GM21381 (cell line): ENCODE results near the gene CR2.
A peak's percentile ranks its signal among the peaks of the same experiment; 100 is the strongest.
"Not testable (repeated sequence)": the region's sequence is repeated elsewhere in the genome, so short reads cannot be mapped to it uniquely, and the experiment has no call there.

Experiments used
- ATAC-seq: cut with Tn5 transposase; IDR thresholded peaks from one replicate; pipeline ENCODE4 v1.9.1; 2021; ENCODE audit warnings: mild to moderate bottlenecking, moderate library complexity; ENCODE audit not compliant: unreplicated experiment

The CR2 gene

GRCh38 chr1:207454046-207454964 lies at the start of gene CR2:
Gene CR2, plus strand, starts transcription at chr1:207454328. Its CDS starts 91 bp downstream, at chr1:207454419.
- peak; percentile 78 for ATAC-seq

DNA sequence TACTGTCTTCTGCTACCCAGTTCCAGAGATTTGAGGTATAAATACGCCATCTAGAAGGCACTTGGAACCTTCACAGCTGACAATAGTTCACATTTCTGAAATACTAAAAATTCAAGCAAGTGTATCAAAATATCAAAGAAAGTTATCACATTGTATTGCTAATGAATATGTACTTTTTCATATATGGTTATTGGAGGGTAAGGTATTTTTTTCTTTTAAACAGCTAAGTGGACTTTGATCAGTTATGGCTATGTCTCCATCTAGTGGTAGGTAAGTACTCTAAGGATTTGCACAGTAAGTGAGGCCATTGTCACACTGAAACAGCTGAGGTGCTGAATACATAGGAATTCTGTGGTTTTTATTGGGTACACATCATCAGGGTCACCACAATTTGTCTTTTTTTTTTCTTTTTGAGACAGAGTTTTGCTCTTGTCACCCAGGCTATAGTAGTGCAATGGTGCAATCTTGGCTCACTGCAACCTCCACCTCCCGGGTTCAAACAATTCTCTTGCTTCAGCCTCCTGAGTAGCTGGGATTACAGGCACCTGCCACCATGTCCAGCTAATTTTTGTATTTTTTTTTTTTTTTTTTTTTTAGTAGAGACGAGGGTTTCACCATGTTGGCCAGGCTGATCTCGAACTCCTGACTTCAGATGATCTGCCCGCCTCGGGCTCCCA lies 49.1 kb upstream of the CR2 start:
- ATAC-seq: no peak

GRCh38 chr1:207405814-207406213 lies 48.3 kb upstream of the CR2 start:
- no peak for ATAC-seq

DNA sequence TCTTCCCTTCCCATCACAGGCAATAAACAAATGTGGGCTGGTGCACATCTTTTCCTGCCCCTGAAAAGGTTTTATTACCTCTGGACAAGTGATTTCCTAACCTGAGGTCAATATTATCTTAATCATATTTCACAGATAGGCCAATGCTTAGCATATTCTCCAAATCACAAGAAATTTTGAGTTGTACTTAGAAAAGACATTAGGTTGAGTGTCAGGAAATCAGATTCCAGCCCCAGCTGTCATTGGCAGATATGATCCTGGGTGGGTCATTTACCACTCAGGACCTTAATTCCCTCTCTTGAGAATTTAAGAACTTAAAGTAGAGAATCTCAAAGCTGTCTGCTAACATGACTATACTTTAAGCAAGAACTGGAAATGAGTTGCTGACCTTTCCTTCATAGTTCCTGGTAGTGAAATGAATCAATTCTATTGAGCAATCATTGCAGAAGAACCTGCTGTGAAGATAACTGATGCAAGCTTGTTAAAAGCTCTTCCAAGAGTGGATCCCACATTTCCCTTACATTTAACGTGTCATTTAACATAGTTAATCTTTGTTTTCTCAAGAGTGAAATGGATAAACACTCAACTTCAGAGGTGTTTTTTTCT lies 46.4 kb upstream of the CR2 start:
- no peak for ATAC-seq

DNA sequence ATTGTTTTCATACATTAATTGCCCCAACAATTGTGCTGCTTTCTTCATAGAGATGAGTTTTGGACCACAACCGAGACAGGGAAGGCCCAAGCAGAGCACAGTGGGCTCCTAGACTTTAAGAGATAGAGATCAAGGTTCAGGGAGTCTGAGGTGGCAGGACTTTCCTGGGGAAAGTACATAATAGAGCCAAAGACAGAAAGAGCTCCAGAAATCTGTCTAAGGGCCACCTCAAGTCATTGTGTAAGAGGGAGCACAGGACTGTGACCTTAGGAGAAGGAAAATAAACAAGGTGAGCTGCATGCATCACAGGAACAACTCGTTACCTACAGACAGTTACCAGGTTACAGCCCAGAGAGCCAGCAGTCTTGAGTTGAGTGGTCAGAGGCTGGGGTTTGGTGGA lies 41.3 kb upstream of the CR2 start:
- ATAC-seq: no peak

DNA sequence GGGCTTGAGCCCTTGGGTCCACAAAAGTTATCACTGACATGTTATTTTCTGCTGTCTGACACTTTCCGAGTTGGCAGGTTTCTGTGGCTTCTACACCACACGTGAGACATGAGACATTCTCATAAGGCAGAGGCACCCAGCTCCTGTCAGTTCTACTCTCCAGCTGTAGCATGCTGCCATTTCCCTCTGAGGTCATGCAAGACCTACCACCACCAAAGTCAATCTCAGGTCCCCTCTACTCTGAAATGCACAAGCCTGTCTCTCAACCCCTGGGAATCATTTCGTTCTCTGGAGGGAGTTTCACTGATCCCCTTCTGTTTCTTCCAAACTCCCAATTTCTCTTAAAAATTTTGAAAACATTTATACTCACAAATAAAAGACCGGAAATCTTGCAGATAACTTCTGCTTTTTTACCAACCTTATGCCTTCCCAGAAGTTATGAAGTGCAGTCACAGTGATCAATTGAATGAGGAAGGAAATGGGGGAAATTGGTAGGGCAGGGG lies 39.5 kb upstream of the CR2 start:
- peak; percentile 89 for ATAC-seq

GRCh38 chr1:207417076-207417475 lies 37.1 kb upstream of the CR2 start:
- ATAC-seq: no peak

DNA sequence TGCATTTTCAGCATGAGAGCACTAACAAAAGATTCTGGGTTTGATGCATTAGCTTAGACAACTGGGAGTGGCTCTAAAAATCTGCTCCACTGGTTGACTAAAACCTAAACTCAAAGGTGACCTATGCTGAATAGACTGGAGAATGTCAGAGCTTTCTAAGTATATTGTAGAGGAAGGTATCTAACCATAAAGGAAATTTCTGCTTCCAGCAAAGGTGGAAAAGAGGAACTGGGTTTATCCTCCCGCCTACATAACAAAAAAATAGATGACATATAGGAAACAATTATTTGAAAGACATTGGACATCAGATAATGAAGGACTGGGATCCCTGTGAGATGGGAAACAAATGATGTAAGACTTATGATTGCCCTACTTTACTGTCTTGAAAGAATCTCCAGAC lies 35.8 kb upstream of the CR2 start:
- no peak for ATAC-seq

DNA sequence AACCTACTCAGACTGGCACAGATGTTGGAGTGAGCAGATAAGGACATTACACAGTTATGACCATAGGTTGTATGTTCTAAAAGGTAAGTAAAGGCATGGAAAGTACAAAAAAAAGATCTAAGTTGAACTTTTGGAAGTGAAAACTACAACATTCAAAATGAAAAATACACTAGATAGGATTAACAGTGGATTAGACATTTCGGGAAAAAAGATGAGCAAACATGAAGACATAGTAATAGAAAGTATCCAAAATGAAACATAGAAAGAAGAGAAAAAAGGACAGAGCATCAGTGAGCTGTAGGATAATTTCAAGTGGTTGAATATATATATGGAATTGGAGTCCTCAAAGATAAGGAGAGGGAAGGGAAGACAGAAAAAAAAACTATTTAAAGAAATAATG lies 34.0 kb upstream of the CR2 start:
- no peak for ATAC-seq

GRCh38 chr1:207421078-207421477 lies 33.0 kb upstream of the CR2 start:
- ATAC-seq: no peak

DNA sequence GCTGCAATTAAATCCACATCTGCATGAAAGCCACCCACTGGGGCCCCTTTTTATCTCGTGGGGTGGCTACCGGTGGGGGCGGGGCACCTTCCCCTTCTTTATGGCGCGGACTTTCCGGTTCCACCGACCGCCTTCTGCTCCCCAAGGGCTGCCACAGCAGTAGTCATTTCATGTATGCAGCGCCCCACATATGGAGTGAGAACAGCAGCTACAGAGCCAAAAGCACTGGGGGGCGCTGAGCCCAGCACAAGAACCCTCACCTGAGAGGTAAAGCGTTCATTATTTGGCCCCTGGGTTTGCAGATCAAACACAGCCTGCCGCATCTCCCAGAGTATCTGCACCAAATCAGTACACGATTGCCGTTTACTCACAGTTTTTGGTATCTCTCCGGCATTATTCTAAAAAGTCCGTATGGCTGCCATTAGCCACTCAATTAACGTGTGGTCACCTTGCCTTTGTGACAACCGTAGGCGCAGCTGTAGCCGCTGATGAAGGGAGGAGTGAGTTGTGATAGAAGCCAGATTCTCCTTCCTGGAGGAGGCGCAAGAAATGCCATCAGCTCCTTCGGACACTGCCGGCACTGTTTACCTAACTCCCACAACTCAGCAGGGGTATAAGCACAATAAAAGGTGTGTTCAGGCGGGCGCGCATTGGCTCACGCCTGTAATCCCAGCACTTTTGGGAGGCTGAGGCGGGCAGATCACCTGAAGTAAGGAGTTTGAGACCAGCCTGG lies 30.4 kb upstream of the CR2 start:
- ATAC-seq: no peak

DNA sequence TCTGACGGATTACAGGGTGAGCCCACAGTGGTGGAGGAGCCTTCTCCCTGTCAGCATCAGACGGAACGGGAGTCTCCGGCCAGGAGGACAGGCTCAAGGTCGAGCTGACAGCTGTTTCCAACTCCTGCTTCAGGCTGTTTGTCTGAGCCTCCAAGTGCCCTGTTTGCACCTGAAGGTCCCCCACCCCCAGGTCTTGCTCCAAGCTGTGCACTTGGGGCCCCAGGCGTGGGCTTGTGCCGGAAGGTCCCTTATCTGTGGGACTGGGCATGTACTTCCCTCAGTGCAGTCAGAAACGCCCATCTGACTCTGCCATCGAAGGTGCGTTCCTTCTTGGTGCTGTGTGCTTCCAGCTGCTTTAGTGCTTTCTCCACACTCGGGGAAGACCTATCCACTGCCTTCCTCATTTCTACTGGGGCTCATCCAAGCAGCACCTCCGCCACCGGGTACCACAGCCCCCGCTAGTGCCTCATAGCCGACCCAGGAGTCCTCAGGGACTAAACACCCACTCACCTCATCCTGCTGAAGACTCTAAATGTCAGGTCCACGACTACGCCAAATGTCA lies 29.5 kb upstream of the CR2 start:
- ATAC-seq: no peak

- no peak for ATAC-seq
These were observed 26.1 kb upstream of the CR2 start for GRCh38 chr1:207427832-207428585.

DNA sequence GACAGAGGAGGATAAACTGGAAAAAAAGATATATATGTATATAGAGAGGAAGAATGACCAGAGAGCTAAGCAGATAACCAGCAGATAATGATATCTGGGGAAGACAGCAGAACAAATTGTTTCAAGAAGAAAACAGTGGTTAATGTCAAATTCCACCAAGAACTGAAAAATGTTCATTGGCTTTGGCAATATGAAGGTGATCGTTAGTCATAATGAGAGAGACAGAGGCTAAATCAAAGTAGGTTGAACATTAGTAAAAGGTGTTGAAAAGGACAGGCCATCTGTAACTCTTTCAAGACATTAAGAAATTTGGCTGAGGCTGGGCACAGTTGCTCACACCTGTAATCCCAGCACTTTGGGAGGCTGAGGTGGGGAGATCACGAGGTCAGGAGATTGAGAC lies 25.3 kb upstream of the CR2 start:
- ATAC-seq: no peak

GRCh38 chr1:207429963-207430362 lies 24.2 kb upstream of the CR2 start:
- peak; percentile 46 for ATAC-seq

DNA sequence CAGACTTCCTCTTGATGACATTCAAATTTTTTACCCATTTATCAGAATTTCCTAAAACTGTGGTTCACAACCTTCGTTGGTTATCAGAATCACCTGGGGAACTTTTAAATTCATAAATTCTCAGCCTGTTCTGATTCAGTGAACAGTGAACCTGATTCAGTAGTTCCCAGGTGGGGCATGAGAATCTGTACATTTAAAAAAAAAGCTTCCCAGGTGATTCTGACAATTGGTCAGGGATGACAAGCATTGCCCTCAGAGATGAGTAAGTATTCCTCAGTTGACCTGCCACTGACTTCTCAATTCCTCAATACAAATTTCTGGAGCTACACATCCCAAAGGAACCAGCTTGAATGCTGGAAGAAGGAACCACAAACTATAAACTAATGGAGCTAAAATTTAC lies 23.5 kb upstream of the CR2 start:
- ATAC-seq: no peak

- no peak for ATAC-seq
These were observed 22.6 kb upstream of the CR2 start for GRCh38 chr1:207431508-207431907.

- ATAC-seq: no peak
These were observed 20.7 kb upstream of the CR2 start for GRCh38 chr1:207433435-207433834.

- ATAC-seq: not testable (repeated sequence)
These were observed 17.4 kb upstream of the CR2 start for GRCh38 chr1:207436746-207437145.

DNA sequence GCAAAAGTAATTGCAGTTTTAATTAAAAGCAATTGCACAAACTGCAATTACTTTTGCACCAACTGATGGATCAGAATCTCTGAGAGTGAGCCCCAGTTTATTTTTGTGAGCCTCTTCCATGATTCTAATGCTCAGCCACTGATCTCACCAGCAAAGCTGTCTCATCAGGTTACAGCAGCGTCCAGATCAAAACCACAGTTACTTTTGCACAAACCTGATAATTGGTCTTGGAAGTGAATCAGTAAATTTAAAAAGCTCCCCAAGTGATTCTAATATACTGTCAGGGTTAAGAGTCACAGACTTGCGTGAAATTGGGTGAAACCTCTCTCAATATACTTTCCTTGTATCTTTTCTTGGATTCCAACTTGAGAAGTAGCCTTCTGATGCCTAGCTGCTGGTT lies 13.5 kb upstream of the CR2 start:
- no peak for ATAC-seq
